Brain microvascular endothelial cell (primary cell): Measurements from ENCODE around the gene ARHGAP25.

ENCODE experiments used
- DNase-seq: peaks from one replicate; pipeline ENCODE4 v3.0.0-alpha.2; 2020
- H3K27ac ChIP-seq: fragments of 250-450 bp; sonication (Bioruptor Pico); 2 replicates; pipeline ENCODE4 v1.5.1; 2020; ENCODE audit warnings: mild to moderate bottlenecking, moderate library complexity
- H3K27me3 ChIP-seq: fragments of 250-450 bp; sonication (Bioruptor Pico); replicated peaks from 2 replicates; pipeline ENCODE4 v1.5.1; 2020; ENCODE audit warnings: mild to moderate bottlenecking
- H3K36me3 ChIP-seq: fragments of 250-450 bp; sonication (Bioruptor Pico); replicated peaks from 2 replicates; pipeline ENCODE4 v1.5.1; 2020; ENCODE audit warnings: mild to moderate bottlenecking
- H3K4me3 ChIP-seq: 2 replicates; pipeline ENCODE4 v1.5.1; 2011; ENCODE audit warnings: low read depth, mild to moderate bottlenecking, control low read depth, low read length, moderate library complexity
- CTCF ChIP-seq: IDR thresholded peaks from 2 replicates; pipeline ENCODE4 v1.5.1; 2011; ENCODE audit warnings: low read depth, mild to moderate bottlenecking, moderate library complexity, low read length, control low read depth, inconsistent platforms; ENCODE audit errors: missing control alignments
- in situ Hi-C: cut with HindIII; loops from 2 replicates; pipeline ENCODE4 v1.10.0; 2017; ENCODE audit warnings: low sequenced_read_pairs, low pct_ligation_motif_present

Gene ARHGAP25

GRCh38 chr2:68833162-68833561 is 98.6 kb downstream of the ARHGAP25 start:
- Histone ChIP-seq H3K36me3 (no peaks in the 10 kb centered on the region), H3K4me3 (no peak overlapping the region), H3K27me3 (no peaks in the 10 kb centered on the region), H3K27ac (no peak overlapping the region)
- in situ Hi-C loops = no loop called here
- no peak for DNase-seq
- TF ChIP-seq CTCF = no peak

DNA sequence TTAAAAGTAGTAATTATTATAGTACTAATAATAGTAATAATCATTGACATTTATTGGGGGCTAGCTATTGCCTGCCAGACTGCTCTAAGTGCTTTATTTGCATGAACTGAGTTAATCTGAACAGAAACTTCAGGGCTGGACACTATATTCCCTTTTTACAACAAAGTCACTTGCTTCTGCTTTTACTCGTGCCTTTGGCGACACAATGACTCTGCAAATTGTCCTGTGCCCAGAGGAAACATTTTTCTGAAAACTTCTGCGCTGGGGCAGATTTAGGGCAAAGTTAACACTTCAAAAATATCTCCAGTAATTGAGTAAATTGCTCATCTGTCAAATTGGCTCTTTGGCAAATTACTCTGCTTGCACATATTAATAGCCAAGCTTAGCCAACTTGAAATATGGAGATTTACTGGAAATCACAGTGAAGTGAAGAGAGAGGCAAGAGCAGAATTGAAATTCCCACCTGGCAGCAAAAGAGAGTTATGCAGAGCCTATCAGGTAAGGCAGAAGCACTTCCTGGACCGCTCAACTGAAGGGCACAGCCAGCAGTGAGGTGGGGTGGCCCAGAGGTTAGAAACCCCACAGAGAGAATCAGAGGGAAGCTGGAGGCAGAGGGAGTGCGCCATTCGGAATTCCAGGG is 100.2 kb downstream of the ARHGAP25 start:
- H3K36me3 ChIP-seq = no peaks in the 10 kb centered on the region
- no peak overlapping the region for H3K27ac ChIP-seq
- DNase-seq = no peak
- H3K4me3 ChIP-seq = no peak overlapping the region
- in situ Hi-C loops = no loop called here
- TF ChIP-seq CTCF = no peak
- no peaks in the 10 kb centered on the region for H3K27me3 ChIP-seq

DNA sequence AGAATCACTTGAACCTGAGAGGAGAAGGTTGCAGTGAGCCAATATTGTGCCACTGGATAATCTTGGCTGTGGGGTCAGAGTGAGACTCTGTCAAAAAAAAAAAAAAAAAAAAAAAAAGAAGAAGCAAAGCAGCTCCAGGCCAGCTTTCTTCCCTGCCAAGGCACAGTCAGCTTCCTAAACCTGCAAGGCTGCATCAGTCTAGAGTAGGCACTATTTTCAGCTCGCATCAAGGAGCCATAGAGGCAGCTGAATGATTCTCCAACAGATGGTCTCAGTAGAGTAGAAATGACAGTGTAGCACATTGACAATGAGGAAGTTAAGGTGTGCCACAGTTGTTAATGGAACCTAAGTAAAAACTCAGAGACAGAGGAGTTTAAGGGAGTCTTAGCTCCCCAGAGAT is 101.0 kb downstream of the ARHGAP25 start:
- Histone ChIP-seq H3K36me3 (no peaks in the 10 kb centered on the region), H3K4me3 (no peak overlapping the region), H3K27ac (no peak overlapping the region), H3K27me3 (no peaks in the 10 kb centered on the region)
- DNase-seq = no peak
- TF ChIP-seq CTCF = no peak
- in situ Hi-C loops = no loop called here

DNA sequence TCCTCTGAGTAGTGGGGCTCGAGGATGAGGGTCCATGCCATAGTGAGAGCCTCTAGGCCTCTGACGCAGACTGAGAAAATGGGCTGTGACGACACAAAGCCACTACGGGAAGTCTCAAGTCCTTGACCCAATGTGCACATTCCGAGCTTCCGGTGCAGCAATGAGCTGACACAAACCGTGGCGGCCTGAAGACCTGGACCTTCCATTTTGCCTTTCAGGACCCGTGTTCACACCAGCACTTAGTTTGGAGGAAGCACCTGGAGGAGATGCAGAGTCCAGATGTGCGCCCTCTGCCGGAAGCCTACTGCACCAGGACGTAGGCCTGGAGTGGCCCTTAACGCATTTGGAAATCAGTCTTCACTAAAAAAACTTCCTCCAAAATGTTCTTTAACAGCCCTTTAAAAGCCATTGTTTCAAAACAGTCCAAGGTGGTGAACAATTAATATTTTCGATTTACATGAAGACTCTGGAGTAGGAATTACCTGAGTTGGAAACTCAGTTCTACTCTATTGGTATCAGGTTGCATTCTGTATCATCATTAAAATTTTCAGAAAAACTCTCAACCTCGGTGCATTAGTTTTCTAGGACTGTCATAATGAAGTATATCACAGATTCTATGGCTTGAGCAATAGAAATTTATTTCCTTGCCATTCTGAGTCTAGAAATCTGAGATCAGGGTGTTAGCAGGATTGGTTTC is 102.7 kb downstream of the ARHGAP25 start:
- Histone ChIP-seq H3K36me3 (no peaks in the 10 kb centered on the region), H3K4me3 (no peak overlapping the region), H3K27me3 (no peaks in the 10 kb centered on the region), H3K27ac (no peak overlapping the region)
- DNase-seq = no peak
- in situ Hi-C loops = no loop called here
- TF ChIP-seq CTCF = peak; percentile 84

- Histone ChIP-seq H3K4me3 (no peak overlapping the region), H3K27me3 (no peaks in the 10 kb centered on the region), H3K27ac (no peak overlapping the region), H3K36me3 (no peaks in the 10 kb centered on the region)
- TF ChIP-seq CTCF = no peak
- in situ Hi-C loops = no loop called here
- DNase-seq = no peak
Observed at GRCh38 chr2:68837861-68838341, 103.3 kb downstream of the ARHGAP25 start.
